HCT116 (cell line): Measurements from ENCODE around the gene CCDC192. TPM values are rescaled to one million over a fixed set of nuclear protein-coding genes. Genes with fewer than 3 reads are reported as not detected.

ENCODE experiments used
- ATAC-seq: fragments of 200-7000 bp; cut with Tn5 transposase; 2 replicates; pipeline ENCODE4 v1.9.1; 2020; ENCODE audit warnings: mild to moderate bottlenecking, moderate library complexity
- BruUV-seq: library from RNA; stranded (reverse); fragments of 400-500 nt; replicated peaks from 2 replicates; lab custom pipeline; 2021; lab: Mats Ljungman, UMichigan
- CTCF ChIA-PET: fragments of 300-600 bp; sonication (Branson Sonifier 250); formaldehyde crosslinking; loops from one replicate; lab custom pipeline; 2021; ENCODE audit warnings: antibody characterized with exemption; lab: Charles Lee
- POLR2A ChIA-PET: fragments of 300-600, 350-600 bp; sonication (Branson Sonifier 250); formaldehyde crosslinking; loops from one replicate; lab custom pipeline; 2021; ENCODE audit warnings: antibody characterized with exemption; lab: Charles Lee
- RAD21 ChIA-PET, 2 experiments: fragments of 300-600 bp; sonication (Branson Sonifier 250); formaldehyde crosslinking; loops; one replicate each; lab custom pipeline; 2023; ENCODE audit warnings: low total read pairs in 2 of 2; ENCODE audit not compliant: uncharacterized antibody in 2 of 2, unreplicated experiment in 2 of 2, low non-redundant PET in 1 of 2; lab: Charles Lee
- DNase-seq: peaks from one replicate; pipeline ENCODE4 v3.0.0-alpha.2; 2010; ENCODE audit warnings: low read depth, low spot score
- H2AFZ ChIP-seq: fragments of 200-600 bp; shearing (Covaris generic), sonication (generic); 2 replicates; pipeline ENCODE4 v1.6.1; 2017; ENCODE audit warnings: low read depth, mixed run types, mixed read lengths, antibody characterized with exemption, low read length; ENCODE audit not compliant: poor library complexity, severe bottlenecking
- H3K27ac ChIP-seq: 2 replicates; pipeline ENCODE4 v1.5.1; 2012; ENCODE audit warnings: low read depth, low read length
- H3K27me3 ChIP-seq: fragments of 200-600 bp; sonication (generic); 2 replicates; pipeline ENCODE4 v1.6.1; 2016; ENCODE audit warnings: mixed run types, low read length, mixed read lengths; ENCODE audit not compliant: insufficient read depth
- H3K36me3 ChIP-seq, 2 experiments: fragments of 200-500 bp in 1 of 2; fragments of 200-600 bp in 1 of 2; sonication (Bioruptor generic) in 1 of 2; sonication (generic) in 1 of 2; 2 replicates each; pipeline versions ENCODE4 v1.5.1 to v1.6.1; 2014 to 2016; ENCODE audit warnings: low read length in 2 of 2, inconsistent platforms in 1 of 2, mixed read lengths in 1 of 2, mixed run types in 1 of 2; ENCODE audit not compliant: insufficient read depth in 2 of 2, control insufficient read depth in 1 of 2
- H3K4me1 ChIP-seq, 2 experiments: fragments of 200-600 bp in 1 of 2; sonication (generic) in 1 of 2; 2 replicates each; pipeline versions ENCODE4 v1.5.1 to v1.6.1; 2012 to 2017; ENCODE audit warnings: low read length in 2 of 2, inconsistent platforms in 1 of 2, mild to moderate bottlenecking in 1 of 2, mixed read lengths in 1 of 2, mixed run types in 1 of 2, moderate library complexity in 1 of 2; ENCODE audit not compliant: insufficient read depth in 2 of 2, control insufficient read depth in 1 of 2
- H3K4me2 ChIP-seq: fragments of 200-600 bp; sonication (generic); 2 replicates; pipeline ENCODE4 v1.6.1; 2017; ENCODE audit warnings: mixed run types, low read length, mixed read lengths
- H3K4me3 ChIP-seq, 2 experiments: fragments of 200-600 bp in 1 of 2; sonication (generic) in 1 of 2; replicated peaks in 1 of 2; 2 replicates each; pipeline ENCODE4 v1.5.1; 2011 to 2016; ENCODE audit warnings: low read length in 2 of 2, control low read depth in 1 of 2, low read depth in 1 of 2, mild to moderate bottlenecking in 1 of 2, mixed read lengths in 1 of 2, mixed run types in 1 of 2
- H3K79me2 ChIP-seq: fragments of 200-600 bp; sonication (generic); 2 replicates; pipeline ENCODE4 v1.6.1; 2017; ENCODE audit warnings: mild to moderate bottlenecking, mixed run types, low read length, moderate library complexity, mixed read lengths; ENCODE audit not compliant: insufficient read depth
- H3K9ac ChIP-seq: fragments of 200-600 bp; sonication (generic); 2 replicates; pipeline ENCODE4 v1.6.1; 2016; ENCODE audit warnings: low read length, mixed read lengths
- H3K9me2 ChIP-seq: fragments of 200-600 bp; sonication (generic), shearing (Covaris generic); 2 replicates; pipeline ENCODE4 v1.6.1; 2017; ENCODE audit warnings: mixed run types, mild to moderate bottlenecking, moderate library complexity; ENCODE audit not compliant: insufficient read depth
- H3K9me3 ChIP-seq, 2 experiments: fragments of 200-500 bp in 1 of 2; fragments of 200-600 bp in 1 of 2; sonication (Bioruptor generic) in 1 of 2; sonication (generic) in 1 of 2; 2 replicates each; pipeline ENCODE4 v1.6.1; 2014 to 2017; ENCODE audit warnings: low read length in 2 of 2, mixed read lengths in 2 of 2, inconsistent platforms in 1 of 2, low read depth in 1 of 2, mild to moderate bottlenecking in 1 of 2, mixed run types in 1 of 2, moderate library complexity in 1 of 2; ENCODE audit not compliant: control insufficient read depth in 1 of 2, insufficient read depth in 1 of 2
- H4K20me1 ChIP-seq: fragments of 200-600 bp; sonication (generic), shearing (Covaris generic); 2 replicates; pipeline ENCODE4 v1.6.1; 2017; ENCODE audit warnings: mixed run types, mild to moderate bottlenecking, moderate library complexity; ENCODE audit not compliant: insufficient read depth
- CTCF ChIP-seq, 3 experiments: fragments of 200-600 bp in 1 of 3; sonication (generic) in 1 of 3; IDR thresholded peaks in 2 of 3; conservative IDR thresholded peaks in 1 of 3; 2 replicates each; pipeline ENCODE4 v1.5.1; 2012 to 2017; ENCODE audit warnings: low read depth in 2 of 3, low read length in 2 of 3, antibody characterized with exemption in 1 of 3, borderline replicate concordance in 1 of 3, control low read depth in 1 of 3, mild to moderate bottlenecking in 1 of 3, mixed read lengths in 1 of 3, mixed run types in 1 of 3, moderate library complexity in 1 of 3; ENCODE audit not compliant: insufficient read depth in 1 of 3
- POLR2A ChIP-seq: IDR thresholded peaks from 2 replicates; pipeline ENCODE4 v1.7.0; 2011; ENCODE audit warnings: borderline replicate concordance; ENCODE audit not compliant: insufficient read depth, insufficient read length; ENCODE audit errors: extremely low read depth
- RAD21 ChIP-seq: IDR thresholded peaks from 2 replicates; pipeline ENCODE4 v1.6.1; 2012; ENCODE audit warnings: low read depth, mild to moderate bottlenecking
- SP1 ChIP-seq: IDR thresholded peaks from 2 replicates; pipeline ENCODE4 v1.6.1; 2012; ENCODE audit warnings: low read depth
- YY1 ChIP-seq: IDR thresholded peaks from 2 replicates; pipeline ENCODE4 v1.6.1; 2011; ENCODE audit warnings: low read length, low read depth, moderate library complexity, mild to moderate bottlenecking; ENCODE audit not compliant: insufficient replicate concordance; ENCODE audit errors: extremely low read depth
- ZBTB33 ChIP-seq: IDR thresholded peaks from 2 replicates; pipeline ENCODE4 v1.6.1; 2011; ENCODE audit warnings: mild to moderate bottlenecking, low read length, moderate library complexity; ENCODE audit not compliant: insufficient replicate concordance; ENCODE audit errors: extremely low read depth
- intact Hi-C: fragments of 100-400 bp; cut with micrococcal nuclease; formaldehyde crosslinking; loops from 2 replicates; pipeline ENCODE4 v1.10.0; 2022
- total RNA-seq: library from RNA; stranded (reverse); gene quantifications from one replicate; pipeline ENCODE4 v1.2.1, GENCODE V29; 2021; ENCODE audit not compliant: unreplicated experiment

CCDC192 gene
- total RNA-seq, 1 experiment from 2014 or later = not detected

GRCh38 chr5:127936439-127936972, 233.3 kb downstream of the CCDC192 start:
- ATAC-seq (no peak), DNase-seq (no peak)
- Histone ChIP-seq H3K36me3 (no peaks in the 10 kb centered on the region), H3K4me3 (no peak overlapping the region), H3K27ac (no peak overlapping the region), H3K4me2 (no peak overlapping the region), H3K9ac (no peak overlapping the region), H3K9me2 (no peaks in the 10 kb centered on the region), H3K27me3 (peaks cover 19% of the 10 kb centered on the region; the same call in 1 of the 2 replicates), H3K4me1 (peaks cover 29 to 36% of the 10 kb centered on the region in 2 experiments), H4K20me1 (peaks cover 5% of the 10 kb centered on the region; the same call in 1 of the 2 replicates), H2AFZ (no peak overlapping the region), H3K9me3 (no peaks in the 10 kb centered on the region), H3K79me2 (no peaks in the 10 kb centered on the region)
- intact Hi-C loops = no loop called here
- TF ChIP-seq ZBTB33 (no peak), CTCF (IDR thresholded peaks at IDR 0.05 in 2 of 3, conservative IDR thresholded peaks at IDR 0.05 in 1 of 3; ENCODE audit: borderline replicate concordance in 1 of 3, insufficient read depth in 1 of 3, low read depth in 2 of 3, low read length in 2 of 3) (no peak), SP1 (no peak), YY1 (no peak), POLR2A (no peak), RAD21 (no peak)
- BruUV-seq = no TSS peak
- ChIA-PET RAD21 (no interaction called here), POLR2A (no interaction called here), CTCF (no interaction called here)
